ENCODE measurements around the gene KIAA0930. TPM values are rescaled to one million over a fixed set of nuclear protein-coding genes. Genes with fewer than 3 reads are reported as not detected.
A peak's percentile ranks its signal among the peaks of the same experiment; 100 is the strongest.

KIAA0930 gene
- total RNA-seq, 1 experiment from 2014 or later: 55.5 TPM

DNA sequence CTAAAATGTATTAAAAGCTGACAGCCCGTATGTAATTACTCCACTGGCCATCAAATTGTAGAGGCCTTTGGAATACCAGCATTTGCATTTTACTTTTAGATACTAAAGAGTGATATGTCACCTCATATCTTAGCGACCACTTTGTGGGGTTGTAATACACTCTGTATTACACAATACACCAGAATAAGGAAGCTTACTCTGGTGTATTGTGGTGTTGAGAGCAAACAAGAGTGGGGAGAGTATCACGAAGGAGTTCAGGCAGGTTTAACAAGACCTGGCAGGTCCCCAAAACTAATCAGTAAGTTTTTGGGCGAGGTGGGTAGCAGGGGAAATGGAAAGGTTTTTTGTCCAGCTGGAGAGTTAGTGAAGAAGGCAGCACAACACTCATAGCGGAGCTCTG lies 73.8 kb downstream of the KIAA0930 start:
- Histone ChIP-seq H4K20me1 (ENCODE audit: insufficient read depth) (peaks cover 2% of the 10 kb centered on the region; the same call in 1 of the 2 replicates), H3K4me3 (no peak overlapping the region), H3K9me3 (ENCODE audit: insufficient read depth, low read depth) (no peaks in the 10 kb centered on the region), H3K36me3 (ENCODE audit: low read depth) (peaks cover 43% of the 10 kb centered on the region), H3K4me1 (replicated peaks; ENCODE audit: insufficient read depth) (peaks cover 19% of the 10 kb centered on the region), H3K9me2 (ENCODE audit: insufficient read depth) (no peaks in the 10 kb centered on the region), H3F3A (ENCODE audit: insufficient read depth, low read depth) (peaks cover 45% of the 10 kb centered on the region), H2AFZ (no peak overlapping the region), H3K27ac (no peak overlapping the region; the same call in 1 of the 2 replicates), H3K27me3 (ENCODE audit: insufficient read depth, low read depth) (no peaks in the 10 kb centered on the region), H3K4me2 (peak overlapping the region; percentile 5; the same call in 1 of the 2 replicates), H3K79me2 (ENCODE audit: low read depth) (peaks cover 79% of the 10 kb centered on the region)
- intact Hi-C loops (cut with micrococcal nuclease; ENCODE audit: unreplicated experiment): loop anchor here (10.0 kb wide), 1 partner anchor 78 kb away; the partner anchor contains the start of gene KIAA0930
- TF ChIP-seq EZH2 (IDR thresholded peaks at IDR 0.05; ENCODE audit: low read depth): no peak
- TF ChIP-seq, protein P1, sequence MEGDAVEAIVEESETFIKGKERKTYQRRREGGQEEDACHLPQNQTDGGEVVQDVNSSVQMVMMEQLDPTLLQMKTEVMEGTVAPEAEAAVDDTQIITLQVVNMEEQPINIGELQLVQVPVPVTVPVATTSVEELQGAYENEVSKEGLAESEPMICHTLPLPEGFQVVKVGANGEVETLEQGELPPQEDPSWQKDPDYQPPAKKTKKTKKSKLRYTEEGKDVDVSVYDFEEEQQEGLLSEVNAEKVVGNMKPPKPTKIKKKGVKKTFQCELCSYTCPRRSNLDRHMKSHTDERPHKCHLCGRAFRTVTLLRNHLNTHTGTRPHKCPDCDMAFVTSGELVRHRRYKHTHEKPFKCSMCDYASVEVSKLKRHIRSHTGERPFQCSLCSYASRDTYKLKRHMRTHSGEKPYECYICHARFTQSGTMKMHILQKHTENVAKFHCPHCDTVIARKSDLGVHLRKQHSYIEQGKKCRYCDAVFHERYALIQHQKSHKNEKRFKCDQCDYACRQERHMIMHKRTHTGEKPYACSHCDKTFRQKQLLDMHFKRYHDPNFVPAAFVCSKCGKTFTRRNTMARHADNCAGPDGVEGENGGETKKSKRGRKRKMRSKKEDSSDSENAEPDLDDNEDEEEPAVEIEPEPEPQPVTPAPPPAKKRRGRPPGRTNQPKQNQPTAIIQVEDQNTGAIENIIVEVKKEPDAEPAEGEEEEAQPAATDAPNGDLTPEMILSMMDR (conservative IDR thresholded peaks at IDR 0.05): no peak
- BruUV-seq (replicated peaks): no TSS peak
- ChIA-PET CTCF (no interaction called here), POLR2A (ENCODE audit: unreplicated experiment) (interaction anchor here (0.7 kb wide), 1 partner anchor 477 kb away, joined by 4 read pairs; no protein-coding TSS in a partner anchor)
- DNase-seq: peak in 1 of 2 experiments; percentile 46

DNA sequence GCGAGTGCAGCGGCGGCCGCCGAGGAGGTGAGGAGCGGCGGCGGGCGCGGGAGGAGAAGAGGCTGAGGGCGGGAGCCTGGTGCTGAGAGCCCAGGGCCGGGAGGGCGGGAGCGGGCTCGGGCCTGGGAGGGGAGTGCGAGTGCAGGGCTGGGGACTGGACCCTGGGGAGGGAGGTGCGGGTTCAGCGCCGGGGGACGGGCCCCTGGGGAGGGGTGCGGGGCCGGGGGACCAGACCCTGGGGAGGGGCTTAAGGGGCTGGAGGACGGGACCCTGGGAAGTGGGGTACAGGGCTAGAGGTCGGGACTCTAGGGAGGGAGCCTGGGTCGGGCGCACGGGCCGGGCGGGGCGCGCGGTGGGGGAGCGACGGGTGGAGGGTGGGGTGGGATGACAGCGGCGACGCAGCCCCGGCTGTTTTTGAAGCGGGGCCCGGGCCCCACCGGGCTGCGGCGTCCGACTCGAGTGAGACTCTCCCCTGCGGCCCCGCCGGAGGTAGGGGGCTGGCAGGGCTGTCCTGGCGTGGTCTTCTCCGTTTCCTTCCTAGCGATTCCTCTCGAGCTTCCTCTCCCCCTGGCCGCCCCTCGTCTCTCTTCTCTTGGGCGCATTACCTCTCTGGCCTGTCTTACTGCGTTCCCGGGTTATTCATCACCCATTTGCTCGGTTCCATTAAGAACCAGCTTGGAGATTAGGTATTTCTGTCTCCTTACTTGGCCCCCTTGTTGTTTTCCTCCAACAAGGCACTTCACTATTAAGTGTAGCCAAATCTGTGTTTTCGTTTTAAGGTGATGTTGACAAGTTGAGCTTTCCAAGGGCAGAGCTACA lies 76.2 kb downstream of the KIAA0930 start:
- DNase-seq: peak in 1 of 2 experiments; percentile 26

More for the DNA sequence above, 76.2 kb downstream of the KIAA0930 start:
- ChIA-PET POLR2A (ENCODE audit: unreplicated experiment) (interaction anchor here (0.5 to 0.7 kb wide), 5 partner anchors 21 to 1120 kb away, joined by 3 to 22 read pairs (median 7); partner anchors contain the start of gene ARHGAP8), CTCF (interaction anchor here (0.6 kb wide), 1 partner anchor 81 kb away, joined by 3 read pairs; no protein-coding TSS in a partner anchor)
- Histone ChIP-seq H3K27ac (peak overlapping the region; percentile 44; the same call in 1 of the 2 replicates), H3K79me2 (ENCODE audit: low read depth) (peaks cover 76% of the 10 kb centered on the region), H3K4me3 (peak overlapping the region; percentile 88), H2AFZ (peak overlapping the region; percentile 92), H4K20me1 (ENCODE audit: insufficient read depth) (no peaks in the 10 kb centered on the region; the same call in 1 of the 2 replicates), H3K4me2 (peak overlapping the region; percentile 100), H3K36me3 (ENCODE audit: low read depth) (peaks cover 25% of the 10 kb centered on the region), H3K4me1 (replicated peaks; ENCODE audit: insufficient read depth) (peaks cover 28% of the 10 kb centered on the region), H3K9me3 (ENCODE audit: insufficient read depth, low read depth) (no peaks in the 10 kb centered on the region), H3F3A (ENCODE audit: insufficient read depth, low read depth) (peaks cover 41% of the 10 kb centered on the region), H3K27me3 (ENCODE audit: insufficient read depth, low read depth) (no peaks in the 10 kb centered on the region), H3K9me2 (ENCODE audit: insufficient read depth) (no peaks in the 10 kb centered on the region)
- TF ChIP-seq, protein P1 (conservative IDR thresholded peaks at IDR 0.05): no peak
- no peak for TF ChIP-seq EZH2 (IDR thresholded peaks at IDR 0.05; ENCODE audit: low read depth)
- intact Hi-C loops (cut with micrococcal nuclease; ENCODE audit: unreplicated experiment): loop anchor here (10.0 kb wide), 1 partner anchor 80 kb away; the partner anchor contains the start of gene KIAA0930
- BruUV-seq (replicated peaks): no TSS peak

All from PC-9 (cell line).